HepG2 (cell line): Measurements from ENCODE around the gene CLPTM1. TPM values are rescaled to one million over a fixed set of nuclear protein-coding genes. Genes with fewer than 3 reads are reported as not detected.

Experiments
- CEBPG ChIP-seq: IDR thresholded peaks from 2 replicates; pipeline ENCODE4 v1.6.1; 2016
- CSRNP1 ChIP-seq: sonication (generic); formaldehyde crosslinking; IDR thresholded peaks from 2 replicates; pipeline ENCODE4 v1.8.1; 2023; ENCODE audit warnings: mild to moderate bottlenecking, missing genetic modification reagents
- HDAC1 ChIP-seq: sonication (generic); formaldehyde crosslinking; IDR thresholded peaks from 2 replicates; pipeline ENCODE4 v1.5.1; 2020; ENCODE audit warnings: mild to moderate bottlenecking, missing genetic modification reagents
- HMGXB4 ChIP-seq, 2 experiments: sonication (generic) in 1 of 2; formaldehyde crosslinking in 1 of 2; IDR thresholded peaks; 2 replicates each; pipeline versions ENCODE4 v1.4.0 to v1.6.1; 2018 to 2020; ENCODE audit warnings: missing genetic modification reagents in 2 of 2, borderline replicate concordance in 1 of 2, low read depth in 1 of 2, mild to moderate bottlenecking in 1 of 2, missing biosample characterization in 1 of 2
- KLF13 ChIP-seq: sonication (generic); formaldehyde crosslinking; IDR thresholded peaks from 2 replicates; pipeline ENCODE4 v1.4.0; 2020; ENCODE audit warnings: mild to moderate bottlenecking, missing genetic modification reagents
- MAX ChIP-seq: IDR thresholded peaks from 2 replicates; pipeline ENCODE4 v1.6.1; 2012; ENCODE audit warnings: inconsistent platforms
- POLR2A ChIP-seq, 2 experiments: IDR thresholded peaks; 2 replicates each; pipeline ENCODE4 v1.6.1; 2011; ENCODE audit warnings: low read depth in 2 of 2, low read length in 2 of 2, mild to moderate bottlenecking in 1 of 2, moderate library complexity in 1 of 2; ENCODE audit not compliant: insufficient read depth in 1 of 2
- SPEN ChIP-seq: sonication (generic); formaldehyde crosslinking; IDR thresholded peaks from 2 replicates; pipeline ENCODE4 v1.5.1; 2020; ENCODE audit warnings: low read depth, mild to moderate bottlenecking, missing genetic modification reagents
- SSRP1 ChIP-seq: IDR thresholded peaks from 2 replicates; pipeline ENCODE4 v1.6.1; 2016; ENCODE audit warnings: control low read depth
- THAP9 ChIP-seq: sonication (generic); formaldehyde crosslinking; IDR thresholded peaks from 2 replicates; pipeline ENCODE4; 2020; ENCODE audit warnings: missing genetic modification reagents, mild to moderate bottlenecking, borderline replicate concordance
- THRA ChIP-seq: sonication (generic); formaldehyde crosslinking; IDR thresholded peaks from 2 replicates; pipeline ENCODE4 v1.4.0; 2020; ENCODE audit warnings: missing genetic modification reagents, borderline replicate concordance
- ZBTB7A ChIP-seq: sonication (generic); formaldehyde crosslinking; IDR thresholded peaks from 2 replicates; pipeline ENCODE4 v1.8.0; 2022; ENCODE audit warnings: mild to moderate bottlenecking, missing genetic modification reagents
- ZNF646 ChIP-seq: sonication (generic); formaldehyde crosslinking; IDR thresholded peaks from 2 replicates; pipeline ENCODE4 v1.9.0; 2021; ENCODE audit warnings: mild to moderate bottlenecking, missing genetic modification reagents
- polyA plus RNA-seq, 8 experiments: library from polyadenylated mRNA; depleted of rRNA in 3 of 8; stranded (reverse) in 7 of 8; unstranded in 1 of 8; fragments of >200 nt; fragmentation: Illumina TruSeq in 4 of 8; extraction: Trizol in 4 of 8; gene quantifications; 2 replicates each; pipeline versions ENCODE4 v1.2.1 to v1.2.3, GENCODE V29; 2011 to 2016; ENCODE audit warnings: low read depth in 4 of 8, missing spikeins in 1 of 8, mixed read lengths in 1 of 8; ENCODE audit not compliant: insufficient read depth in 1 of 8
- total RNA-seq, 5 experiments: library from RNA; depleted of rRNA; stranded (reverse); fragments of >200 nt; fragmentation: Illumina TruSeq; extraction: Trizol; gene quantifications; 2 replicates each; pipeline ENCODE4 v1.2.3, GENCODE V29; 2016; ENCODE audit warnings: low read depth in 1 of 5

CLPTM1 gene
- total and polyA plus RNA-seq, 2 of the 13 experiments (the other 11 are each of a cell fraction or from before 2014, with no cell fraction given): 34.9 to 42.8 TPM

- TF ChIP-seq ZNF646 (CRISPR knock-in tag) (0 out of 2 replicates have a peak, but pooled peaks have one; percentile 43), ZBTB7A (CRISPR knock-in tag) (peak; percentile 86), HDAC1 (CRISPR knock-in tag) (peak; percentile 75), KLF13 (CRISPR knock-in tag) (0 out of 2 replicates have a peak, but pooled peaks have one; percentile 45), POLR2A (IDR thresholded peaks at IDR 0.05; ENCODE audit: insufficient read depth in 1 of 2, low read depth in 2 of 2, low read length in 2 of 2) (peak; percentile 72 to 76), THRA (CRISPR knock-in tag) (peak; percentile 57; the same call in 1 of the 2 replicates), SSRP1 (0 out of 2 replicates have a peak, but pooled peaks have one; percentile 13), CSRNP1 (CRISPR knock-in tag) (0 out of 2 replicates have a peak, but pooled peaks have one; percentile 51), THAP9 (CRISPR knock-in tag) (peak; percentile 81; the same call in 1 of the 2 replicates), HMGXB4 (CRISPR knock-in tag; IDR thresholded peaks at IDR 0.05; ENCODE audit: borderline replicate concordance in 1 of 2, low read depth in 1 of 2) (peak in 1 of 2 experiments; percentile 79; a peak in 3 of 4 replicates), CEBPG (CRISPR knock-in tag) (peak; percentile 60), MAX (peak; percentile 52), SPEN (CRISPR knock-in tag) (peak; percentile 58; the same call in 1 of the 2 replicates)
Measured at GRCh38 chr19:44914433-44915206, 40.6 kb upstream of the CLPTM1 start, which contains the start of gene APOC1 (continued).
